ENCODE data around the gene GRHL1. TPM values are rescaled to one million over a fixed set of nuclear protein-coding genes. Genes with fewer than 3 reads are reported as not detected.

GRHL1 gene
- total RNA-seq, 1 donor from 2014 or later = 3.9 TPM

- DNase-seq (ENCODE audit: low read depth) = no peak
- H3K4me3 ChIP-seq (ENCODE audit: low read depth, low read length) = no peak overlapping the region
- no peak for TF ChIP-seq CTCF (conservative IDR thresholded peaks at IDR 0.05; ENCODE audit: low read depth, low read length)
These were observed 44.8 kb downstream of the GRHL1 start for GRCh38 chr2:9996321-9996720.

- no peak overlapping the region for H3K4me3 ChIP-seq (ENCODE audit: low read depth, low read length)
- no peak for TF ChIP-seq CTCF (conservative IDR thresholded peaks at IDR 0.05; ENCODE audit: low read depth, low read length)
- DNase-seq (ENCODE audit: low read depth) = no peak
These were observed 46.4 kb downstream of the GRHL1 start for GRCh38 chr2:9997936-9998335.

- no peak for DNase-seq (ENCODE audit: low read depth)
- H3K4me3 ChIP-seq (ENCODE audit: low read depth, low read length) = no peak overlapping the region
- TF ChIP-seq CTCF (conservative IDR thresholded peaks at IDR 0.05; ENCODE audit: low read depth, low read length) = no peak
These were observed 47.6 kb downstream of the GRHL1 start for GRCh38 chr2:9998916-9999654.

DNA sequence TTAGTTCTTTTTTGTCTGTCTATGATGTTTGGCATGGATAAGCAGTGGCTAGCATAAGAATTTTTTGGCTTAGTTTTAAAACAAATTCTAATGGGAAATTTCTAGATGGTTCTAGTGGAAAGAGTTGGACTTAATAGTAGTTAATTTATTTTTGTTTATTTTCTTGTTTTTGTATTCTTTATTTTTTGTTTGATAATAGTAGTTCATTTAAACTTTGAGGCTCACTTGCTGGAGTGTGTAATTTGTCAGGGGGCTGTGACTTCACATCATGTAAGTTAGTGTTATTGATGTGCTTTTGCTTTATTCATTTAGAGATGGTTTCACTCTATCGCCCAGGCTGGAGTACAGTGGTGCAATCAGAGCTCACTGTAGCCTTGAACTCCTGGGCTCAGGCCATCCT lies 48.2 kb downstream of the GRHL1 start:
- H3K4me3 ChIP-seq (ENCODE audit: low read depth, low read length) = no peak overlapping the region
- no peak for TF ChIP-seq CTCF (conservative IDR thresholded peaks at IDR 0.05; ENCODE audit: low read depth, low read length)
- no peak for DNase-seq (ENCODE audit: low read depth)

DNA sequence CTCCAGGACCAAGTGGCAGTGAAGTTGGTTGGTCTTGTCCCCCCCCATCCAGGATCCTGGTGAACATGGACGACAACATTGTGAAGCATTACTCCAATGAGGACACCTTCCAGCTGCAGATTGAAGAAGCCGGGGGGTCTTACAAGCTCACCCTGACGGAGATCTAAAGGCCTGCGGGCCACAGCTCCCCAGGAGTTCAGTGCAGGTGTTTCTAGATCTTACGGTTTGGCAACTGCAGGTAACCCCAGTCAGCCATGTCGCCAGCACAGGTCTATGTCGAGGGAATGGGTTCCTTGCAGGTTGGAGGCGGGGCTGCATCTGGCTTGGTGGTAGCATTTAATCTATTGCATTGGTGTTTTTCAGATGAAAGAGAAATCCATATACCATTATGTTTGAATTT lies 49.0 kb downstream of the GRHL1 start:
- no peak overlapping the region for H3K4me3 ChIP-seq (ENCODE audit: low read depth, low read length)
- no peak for TF ChIP-seq CTCF (conservative IDR thresholded peaks at IDR 0.05; ENCODE audit: low read depth, low read length)
- DNase-seq (ENCODE audit: low read depth) = no peak

GRCh38 chr2:10001586-10001985 lies 50.1 kb downstream of the GRHL1 start:
- H3K4me3 ChIP-seq (ENCODE audit: low read depth, low read length) = no peak overlapping the region
- TF ChIP-seq CTCF (conservative IDR thresholded peaks at IDR 0.05; ENCODE audit: low read depth, low read length) = no peak
- DNase-seq (ENCODE audit: low read depth) = no peak

DNA sequence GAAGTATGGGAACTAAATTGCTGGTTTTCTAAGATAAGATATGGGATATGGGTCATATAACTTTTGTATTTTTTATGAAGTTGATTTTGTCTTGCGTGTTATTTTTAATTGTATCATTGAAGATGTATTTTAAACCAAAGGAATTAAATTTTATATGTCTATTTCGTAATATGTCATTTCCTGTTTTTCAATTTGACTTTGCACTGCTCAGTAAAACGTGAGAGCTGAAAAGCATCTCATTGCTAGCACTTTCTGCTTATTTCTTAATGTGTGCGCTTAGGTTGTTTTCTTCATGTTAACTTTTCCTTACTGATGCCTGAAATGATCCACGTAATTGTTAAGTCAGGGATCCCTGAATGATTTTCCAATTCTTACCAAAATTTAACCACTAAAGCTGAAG lies 50.6 kb downstream of the GRHL1 start:
- no peak for TF ChIP-seq CTCF (conservative IDR thresholded peaks at IDR 0.05; ENCODE audit: low read depth, low read length)
- no peak for DNase-seq (ENCODE audit: low read depth)
- no peak overlapping the region for H3K4me3 ChIP-seq (ENCODE audit: low read depth, low read length)

All from epithelial cell of proximal tubule (primary cell).